ENCODE results near the gene PIGV.

Gene PIGV

DNA sequence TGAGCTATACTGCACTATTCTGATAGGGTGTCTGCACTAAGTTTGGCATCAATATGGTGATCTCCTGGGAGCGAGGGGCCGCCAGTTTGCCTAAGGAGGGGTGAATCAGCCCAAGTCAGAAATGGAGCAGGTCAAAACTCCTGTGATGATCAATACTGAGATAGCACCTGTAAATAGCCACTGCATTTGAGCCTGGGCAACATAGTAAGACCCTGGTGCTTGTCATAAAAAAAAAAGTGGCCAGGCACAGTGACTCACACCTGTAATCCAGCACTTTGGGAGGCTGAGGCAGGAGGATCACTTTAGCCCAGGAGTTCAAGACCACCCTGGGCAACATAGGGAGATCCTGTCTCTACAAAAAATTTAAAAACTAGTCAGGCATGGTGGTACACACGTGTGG is 27.1 kb downstream of the PIGV start:
- no peak for TF ChIP-seq JUND (IDR thresholded peaks at IDR 0.05; ENCODE audit: low read depth)
- in situ Hi-C loops (cut with HindIII; ENCODE audit: low pct_unique_long_range_greater_than_20kb, low sequenced_read_pairs) = no loop called here
- no peak for DNase-seq (ENCODE audit: low read depth in 1 of 2, low spot score in 1 of 2)

DNA sequence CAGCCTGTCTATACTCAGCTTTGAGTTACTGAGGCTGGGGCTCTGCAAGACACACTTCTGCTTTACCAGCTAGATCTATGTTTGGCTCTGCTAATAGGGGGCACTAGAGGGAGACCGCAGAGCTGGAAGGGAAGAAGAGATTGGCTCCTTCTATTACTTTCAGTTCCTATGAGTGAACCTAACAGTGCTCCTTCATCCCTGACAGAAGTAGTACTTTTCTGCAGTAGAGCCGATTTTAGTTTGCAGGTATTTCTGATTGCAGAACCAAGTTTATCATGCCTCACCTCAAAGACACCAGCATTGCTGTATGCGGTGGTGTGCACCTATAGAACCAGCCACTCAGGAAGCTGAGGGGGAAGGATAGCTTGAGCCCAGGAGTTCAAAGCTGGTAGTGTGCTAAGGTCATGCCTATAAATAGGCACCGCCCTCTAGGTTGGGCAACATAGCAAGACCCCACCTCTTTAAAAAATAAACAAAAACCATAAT is 33.1 kb downstream of the PIGV start:
- in situ Hi-C loops (cut with HindIII; ENCODE audit: low pct_unique_long_range_greater_than_20kb, low sequenced_read_pairs) = no loop called here
- DNase-seq (ENCODE audit: low read depth in 1 of 2, low spot score in 1 of 2) = no peak
- no peak for TF ChIP-seq JUND (IDR thresholded peaks at IDR 0.05; ENCODE audit: low read depth)

DNA sequence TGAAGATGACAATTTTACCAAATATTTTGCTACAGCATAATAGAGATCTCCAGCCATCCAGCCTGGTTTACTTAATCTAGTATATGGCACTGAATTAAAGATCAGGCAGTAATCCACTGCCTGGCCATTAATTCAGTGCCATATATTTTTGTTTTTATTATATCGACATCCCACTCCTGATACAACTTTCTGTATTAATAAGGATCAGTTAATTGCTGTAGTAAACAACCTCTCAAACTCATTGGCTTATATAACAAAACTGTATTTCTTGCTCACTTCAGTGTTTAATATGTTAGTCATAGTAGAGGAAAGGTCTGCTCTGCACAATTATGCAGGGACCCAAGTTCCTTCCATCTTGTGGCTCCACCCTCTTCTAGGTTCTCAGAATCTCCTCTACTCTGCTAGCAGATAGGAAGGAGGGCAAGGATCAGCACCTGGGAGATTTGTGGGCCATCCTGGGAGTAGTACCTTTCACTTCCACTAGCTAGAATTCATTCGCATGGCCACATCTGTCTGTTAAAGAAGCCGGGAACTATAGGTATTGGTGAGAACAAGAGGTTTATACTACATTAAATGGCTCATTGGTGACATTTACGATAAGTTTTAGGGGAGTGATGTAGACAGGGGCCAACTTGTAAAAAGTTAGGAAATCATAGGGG is 35.1 kb downstream of the PIGV start:
- DNase-seq (ENCODE audit: low read depth in 1 of 2, low spot score in 1 of 2) = no peak
- no peak for TF ChIP-seq JUND (IDR thresholded peaks at IDR 0.05; ENCODE audit: low read depth)
- in situ Hi-C loops (cut with HindIII; ENCODE audit: low pct_unique_long_range_greater_than_20kb, low sequenced_read_pairs) = no loop called here

DNA sequence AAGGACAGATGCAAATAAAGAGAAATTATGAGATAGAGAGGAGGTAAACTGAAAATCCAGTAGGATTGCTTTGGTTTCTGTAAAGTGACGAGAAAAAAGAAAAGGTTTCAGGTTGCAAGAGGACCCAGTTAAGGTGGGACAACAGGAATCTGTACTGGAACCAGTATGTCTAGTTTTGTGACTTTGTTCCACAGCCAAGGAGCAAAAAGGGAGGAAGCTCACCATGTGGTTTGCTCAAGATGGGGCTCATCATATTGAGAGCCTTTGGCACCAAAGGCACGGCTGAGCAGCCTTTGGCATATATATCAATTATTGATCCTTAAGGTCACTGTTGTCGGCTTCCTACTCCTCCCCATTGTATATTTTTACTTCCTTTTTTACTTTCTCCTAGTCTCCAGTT is 37.0 kb downstream of the PIGV start:
- TF ChIP-seq JUND (IDR thresholded peaks at IDR 0.05; ENCODE audit: low read depth) = no peak
- DNase-seq (ENCODE audit: low read depth in 1 of 2, low spot score in 1 of 2) = peak in 1 of 2 experiments; percentile 83
- in situ Hi-C loops (cut with HindIII; ENCODE audit: low pct_unique_long_range_greater_than_20kb, low sequenced_read_pairs) = no loop called here

- DNase-seq (ENCODE audit: low read depth in 1 of 2, low spot score in 1 of 2) = peak; percentile 56 to 59
- in situ Hi-C loops (cut with HindIII; ENCODE audit: low pct_unique_long_range_greater_than_20kb, low sequenced_read_pairs) = no loop called here
- TF ChIP-seq JUND (IDR thresholded peaks at IDR 0.05; ENCODE audit: low read depth) = no peak
Measured at GRCh38 chr1:26826261-26827105, 38.7 kb downstream of the PIGV start, which contains the start of gene ZDHHC18. ZDHHC18 (plus strand) TSS chr1:26826688; CDS start chr1:26826805, 117 bp downstream.

GRCh38 chr1:26827106-26827604 is 39.4 kb downstream of the PIGV start:
- no peak for DNase-seq (ENCODE audit: low read depth in 1 of 2, low spot score in 1 of 2)
- in situ Hi-C loops (cut with HindIII; ENCODE audit: low pct_unique_long_range_greater_than_20kb, low sequenced_read_pairs) = no loop called here
- no peak for TF ChIP-seq JUND (IDR thresholded peaks at IDR 0.05; ENCODE audit: low read depth)

DNA sequence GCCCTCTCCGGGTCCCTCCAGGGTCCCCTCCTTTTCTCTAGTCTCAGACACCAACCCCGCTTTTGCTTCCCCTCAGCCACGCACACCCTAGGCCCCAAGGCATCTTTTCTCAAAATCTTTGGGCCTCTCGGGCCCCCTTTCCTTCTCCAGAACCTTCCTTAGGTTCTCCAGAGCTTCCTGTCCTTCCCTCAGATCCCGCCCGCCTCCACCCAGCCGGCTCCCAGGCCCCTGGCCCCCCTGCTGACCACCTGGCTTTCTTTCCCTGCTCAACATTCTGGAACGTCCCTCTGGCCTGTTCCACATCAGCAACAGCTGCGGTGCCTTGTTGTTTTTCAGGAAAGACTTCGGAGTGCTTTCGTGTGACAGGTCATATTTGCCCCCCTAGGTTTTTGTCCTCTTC is 39.9 kb downstream of the PIGV start:
- TF ChIP-seq JUND (IDR thresholded peaks at IDR 0.05; ENCODE audit: low read depth) = no peak
- no peak for DNase-seq (ENCODE audit: low read depth in 1 of 2, low spot score in 1 of 2)
- in situ Hi-C loops (cut with HindIII; ENCODE audit: low pct_unique_long_range_greater_than_20kb, low sequenced_read_pairs) = no loop called here

DNA sequence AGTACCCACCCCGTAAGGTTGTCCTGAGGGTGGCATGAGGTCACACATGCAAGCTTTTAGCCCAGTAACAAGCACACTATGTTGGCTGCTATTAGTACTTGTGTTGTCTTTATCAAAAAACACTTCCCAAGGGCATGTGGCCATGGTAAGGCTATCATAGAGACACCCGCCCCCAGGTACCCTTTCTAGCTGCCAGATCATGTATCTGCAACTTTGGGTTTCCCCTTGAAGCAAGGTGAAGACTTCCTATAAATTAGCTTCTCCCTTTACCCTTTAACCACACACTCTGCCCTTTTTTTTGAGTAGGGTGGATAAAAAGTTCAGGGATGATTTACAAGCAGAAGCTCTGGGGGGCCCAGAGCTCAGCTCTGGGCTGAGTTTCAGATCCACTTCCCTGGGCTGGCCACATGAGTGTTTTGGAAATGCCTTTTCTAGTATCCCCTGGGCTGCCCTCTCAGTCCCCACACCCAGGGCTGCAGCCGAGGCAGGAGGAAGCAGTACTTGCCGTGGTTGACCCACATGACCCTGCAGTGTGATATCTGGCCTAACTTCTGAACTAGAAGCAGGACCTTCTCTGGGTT is 40.8 kb downstream of the PIGV start:
- TF ChIP-seq JUND (IDR thresholded peaks at IDR 0.05; ENCODE audit: low read depth) = no peak
- in situ Hi-C loops (cut with HindIII; ENCODE audit: low pct_unique_long_range_greater_than_20kb, low sequenced_read_pairs) = no loop called here
- no peak for DNase-seq (ENCODE audit: low read depth in 1 of 2, low spot score in 1 of 2)

DNA sequence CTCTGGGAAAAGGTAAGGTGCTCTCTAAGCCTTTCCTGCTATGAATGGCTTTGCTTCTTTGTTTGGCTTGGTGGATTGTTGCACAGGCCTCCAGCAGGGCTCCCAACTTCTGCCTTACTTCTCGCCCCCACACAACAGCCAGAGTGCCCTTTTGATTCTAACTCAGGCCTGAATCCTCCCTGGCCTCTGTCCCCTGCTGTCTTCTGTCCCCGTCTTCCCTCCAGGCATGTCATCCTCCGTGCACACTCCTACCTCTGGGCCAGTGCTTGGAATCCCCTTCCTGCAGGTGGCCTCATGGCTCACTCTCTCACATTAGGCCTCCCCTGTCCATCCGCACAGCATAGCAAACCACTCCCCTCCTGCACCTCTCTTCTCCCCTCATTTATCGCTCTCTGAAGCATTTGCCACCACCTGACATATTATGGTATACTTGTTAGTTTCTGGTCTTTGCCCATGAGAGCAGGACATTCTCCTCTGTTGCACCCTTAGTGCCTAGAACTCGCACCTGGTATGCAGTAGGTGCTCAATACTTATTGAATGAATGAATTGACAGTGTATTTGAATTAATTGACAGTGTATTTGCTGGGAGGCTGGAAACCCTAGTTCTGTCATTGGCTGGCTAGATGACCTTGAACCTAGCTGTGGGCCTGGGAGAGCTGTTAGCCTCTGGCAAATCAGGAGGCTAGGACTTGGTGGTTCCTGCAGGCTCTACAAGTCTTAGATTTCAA is 41.6 kb downstream of the PIGV start:
- in situ Hi-C loops (cut with HindIII; ENCODE audit: low pct_unique_long_range_greater_than_20kb, low sequenced_read_pairs) = no loop called here
- no peak for TF ChIP-seq JUND (IDR thresholded peaks at IDR 0.05; ENCODE audit: low read depth)
- no peak for DNase-seq (ENCODE audit: low read depth in 1 of 2, low spot score in 1 of 2)

- in situ Hi-C loops (cut with HindIII; ENCODE audit: low pct_unique_long_range_greater_than_20kb, low sequenced_read_pairs) = no loop called here
Measured at GRCh38 chr1:26831059-26831458, 43.3 kb downstream of the PIGV start.

GRCh38 chr1:26831546-26832248 is 43.9 kb downstream of the PIGV start:
- TF ChIP-seq JUND (IDR thresholded peaks at IDR 0.05; ENCODE audit: low read depth) = no peak
- in situ Hi-C loops (cut with HindIII; ENCODE audit: low pct_unique_long_range_greater_than_20kb, low sequenced_read_pairs) = no loop called here
- DNase-seq (ENCODE audit: low read depth in 1 of 2, low spot score in 1 of 2) = peak in 1 of 2 experiments; percentile 76

More at GRCh38 chr1:26831059-26831458, 43.3 kb downstream of the PIGV start:
- no peak for DNase-seq (ENCODE audit: low read depth in 1 of 2, low spot score in 1 of 2)
- no peak for TF ChIP-seq JUND (IDR thresholded peaks at IDR 0.05; ENCODE audit: low read depth)

Measured in T47D (cell line).